ENCODE measurements around the gene ZBTB20.

Gene ZBTB20

DNA sequence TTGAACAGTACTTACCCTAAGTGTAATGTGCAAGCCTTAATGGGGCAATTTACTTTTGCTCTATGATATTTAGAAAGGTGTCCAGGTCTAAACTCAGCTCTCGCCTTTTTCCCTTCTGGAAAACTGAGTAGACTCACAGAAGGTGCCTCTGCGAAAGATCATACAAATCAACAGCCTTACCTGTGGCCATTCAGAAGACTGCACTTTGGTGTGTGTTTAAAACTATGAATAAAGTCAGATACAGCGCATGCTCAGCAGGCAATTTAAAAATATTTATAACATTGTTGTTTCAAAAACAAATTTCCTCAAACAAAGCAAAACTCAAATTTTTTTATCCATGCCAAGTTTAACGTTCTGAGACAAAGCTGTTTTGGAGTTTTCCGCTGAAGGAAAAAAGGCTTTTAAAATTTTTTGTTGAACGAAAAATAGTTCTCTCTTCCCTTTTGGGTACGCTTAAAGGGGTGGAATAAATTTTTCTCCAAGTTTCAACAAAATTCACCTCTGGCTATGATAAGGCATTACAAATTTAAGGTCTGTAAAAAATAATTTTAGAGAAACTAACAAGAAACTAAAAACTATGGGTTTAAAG lies 697.0 kb downstream of the ZBTB20 start:
- no peak overlapping the region for H3K4me3 ChIP-seq (ENCODE audit: low read depth, low read length)
- DNase-seq (ENCODE audit: low read depth) = no peak
- TF ChIP-seq, protein P1, sequence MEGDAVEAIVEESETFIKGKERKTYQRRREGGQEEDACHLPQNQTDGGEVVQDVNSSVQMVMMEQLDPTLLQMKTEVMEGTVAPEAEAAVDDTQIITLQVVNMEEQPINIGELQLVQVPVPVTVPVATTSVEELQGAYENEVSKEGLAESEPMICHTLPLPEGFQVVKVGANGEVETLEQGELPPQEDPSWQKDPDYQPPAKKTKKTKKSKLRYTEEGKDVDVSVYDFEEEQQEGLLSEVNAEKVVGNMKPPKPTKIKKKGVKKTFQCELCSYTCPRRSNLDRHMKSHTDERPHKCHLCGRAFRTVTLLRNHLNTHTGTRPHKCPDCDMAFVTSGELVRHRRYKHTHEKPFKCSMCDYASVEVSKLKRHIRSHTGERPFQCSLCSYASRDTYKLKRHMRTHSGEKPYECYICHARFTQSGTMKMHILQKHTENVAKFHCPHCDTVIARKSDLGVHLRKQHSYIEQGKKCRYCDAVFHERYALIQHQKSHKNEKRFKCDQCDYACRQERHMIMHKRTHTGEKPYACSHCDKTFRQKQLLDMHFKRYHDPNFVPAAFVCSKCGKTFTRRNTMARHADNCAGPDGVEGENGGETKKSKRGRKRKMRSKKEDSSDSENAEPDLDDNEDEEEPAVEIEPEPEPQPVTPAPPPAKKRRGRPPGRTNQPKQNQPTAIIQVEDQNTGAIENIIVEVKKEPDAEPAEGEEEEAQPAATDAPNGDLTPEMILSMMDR (conservative IDR thresholded peaks at IDR 0.05; ENCODE audit: low read depth, low read length) = no peak

DNA sequence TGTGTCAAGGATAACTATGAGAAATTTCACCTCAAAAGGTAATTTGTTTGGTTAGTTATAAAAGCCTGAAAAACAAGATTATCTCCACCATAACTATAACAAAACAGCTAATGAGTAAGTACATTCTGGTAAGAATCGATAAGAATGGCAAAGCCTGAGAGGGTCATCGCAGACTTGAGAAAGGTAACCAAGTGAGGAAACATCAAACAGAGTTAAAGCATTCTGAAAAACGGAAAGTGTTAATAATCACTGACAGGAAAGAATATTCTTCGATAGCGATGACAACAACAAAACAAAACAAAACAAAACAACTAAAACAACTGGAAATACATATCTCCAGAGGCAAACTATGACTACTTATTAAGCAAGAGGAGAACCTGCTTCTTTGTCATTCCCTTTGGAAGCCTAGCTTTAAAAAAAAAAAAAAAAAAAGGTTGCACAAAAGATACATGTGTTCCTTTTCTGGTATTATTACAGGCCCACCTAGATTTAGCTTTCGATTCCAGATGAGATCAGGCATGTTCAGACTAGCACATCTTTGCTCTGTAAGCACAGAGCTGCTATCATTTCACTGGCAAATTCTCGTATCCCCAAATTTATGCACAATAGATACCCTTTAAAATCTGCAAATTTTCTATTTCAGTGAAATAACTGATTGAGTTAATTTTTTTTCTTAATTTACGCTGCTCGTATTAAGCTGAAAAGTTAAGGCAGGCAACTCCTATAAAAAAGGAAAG lies 697.6 kb downstream of the ZBTB20 start:
- DNase-seq (ENCODE audit: low read depth) = no peak
- TF ChIP-seq, protein P1 (conservative IDR thresholded peaks at IDR 0.05; ENCODE audit: low read depth, low read length) = no peak
- H3K4me3 ChIP-seq (ENCODE audit: low read depth, low read length) = no peak overlapping the region

DNA sequence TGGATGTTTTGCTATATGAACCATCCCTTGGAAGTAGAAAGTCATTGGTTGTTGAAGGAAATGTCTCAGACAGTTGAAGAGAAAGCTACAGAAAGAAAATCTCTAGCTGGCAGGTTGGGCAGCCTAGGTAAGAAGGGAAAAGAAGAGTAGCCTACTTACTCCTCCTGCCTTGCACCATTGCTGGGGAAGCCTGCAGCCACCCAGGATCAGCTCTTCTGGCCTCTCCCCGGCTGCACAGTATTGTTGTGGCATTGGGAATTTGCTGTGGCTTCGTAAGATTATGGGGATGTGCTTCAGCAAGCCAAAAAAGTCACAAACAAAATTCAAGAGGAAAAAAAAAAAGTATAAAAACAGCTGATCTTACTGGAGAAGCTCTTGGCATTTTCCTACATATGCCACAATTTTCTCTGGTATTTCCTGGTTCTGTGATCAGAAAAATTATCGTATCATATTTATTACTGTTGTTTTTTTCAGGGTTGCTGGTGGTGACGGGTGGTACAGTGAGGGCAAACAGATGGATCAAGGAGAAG lies 699.1 kb downstream of the ZBTB20 start:
- TF ChIP-seq, protein P1 (conservative IDR thresholded peaks at IDR 0.05; ENCODE audit: low read depth, low read length) = no peak
- DNase-seq (ENCODE audit: low read depth) = no peak
- no peak overlapping the region for H3K4me3 ChIP-seq (ENCODE audit: low read depth, low read length)

DNA sequence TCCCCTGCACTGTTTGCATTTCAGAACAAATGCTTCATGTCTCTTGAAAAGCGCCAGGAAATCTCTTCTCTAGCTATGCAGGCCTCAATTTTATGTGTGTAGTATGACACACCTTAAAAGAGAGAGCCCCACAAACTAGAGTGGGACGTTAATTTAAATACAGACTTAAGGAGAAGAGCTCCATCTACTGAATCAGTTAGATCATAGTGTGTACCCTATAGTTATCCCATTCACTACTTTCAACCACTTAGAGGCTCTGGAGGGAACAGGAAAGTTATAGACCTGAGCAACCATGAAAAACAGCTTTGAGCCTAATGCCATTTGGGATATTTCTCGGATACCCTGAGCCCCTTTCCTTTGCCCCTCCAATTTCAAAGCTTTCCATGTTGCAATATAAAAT lies 699.5 kb downstream of the ZBTB20 start:
- peak; percentile 41 for DNase-seq (ENCODE audit: low read depth)
- H3K4me3 ChIP-seq (ENCODE audit: low read depth, low read length) = no peak overlapping the region
- TF ChIP-seq, protein P1 (conservative IDR thresholded peaks at IDR 0.05; ENCODE audit: low read depth, low read length) = no peak

DNA sequence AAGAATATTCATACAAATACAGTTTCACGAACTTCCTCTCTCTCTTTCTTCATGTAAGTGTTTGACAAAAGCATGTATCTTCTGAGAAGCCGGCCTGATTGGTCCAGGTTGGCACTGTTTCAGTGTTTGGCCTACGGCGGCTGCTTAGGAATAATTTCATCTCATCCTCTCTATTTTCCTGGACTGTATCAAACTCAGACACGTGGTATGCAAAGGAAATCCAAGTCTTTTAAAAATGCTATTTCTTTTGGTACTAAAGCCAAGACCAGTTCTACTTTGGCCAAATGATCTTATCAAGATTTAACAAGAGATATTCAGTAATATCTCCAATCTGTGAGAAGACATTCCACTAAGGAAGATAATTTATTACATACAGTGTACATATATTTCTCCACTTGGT lies 700.5 kb downstream of the ZBTB20 start:
- no peak overlapping the region for H3K4me3 ChIP-seq (ENCODE audit: low read depth, low read length)
- DNase-seq (ENCODE audit: low read depth) = no peak
- TF ChIP-seq, protein P1 (conservative IDR thresholded peaks at IDR 0.05; ENCODE audit: low read depth, low read length) = no peak

DNA sequence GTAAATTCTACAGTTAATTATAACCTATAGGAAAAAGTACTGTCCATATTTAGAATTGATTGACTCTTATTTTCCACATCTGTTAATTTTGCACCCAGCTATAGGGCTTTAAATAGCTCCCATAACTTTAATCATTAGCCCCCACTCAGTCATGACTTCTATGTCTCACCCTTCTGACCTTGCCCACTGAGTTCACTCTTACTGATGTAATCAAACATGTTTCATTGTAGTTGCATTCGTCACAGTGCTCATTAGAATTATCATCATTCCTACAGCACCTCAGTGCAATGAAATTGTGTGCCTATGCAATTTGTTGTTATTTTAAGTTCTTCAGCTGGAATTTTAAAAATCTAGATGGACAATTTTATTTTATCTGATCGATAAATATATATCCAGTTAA lies 701.9 kb downstream of the ZBTB20 start:
- no peak for DNase-seq (ENCODE audit: low read depth)

More for the DNA sequence above, 701.9 kb downstream of the ZBTB20 start:
- TF ChIP-seq, protein P1 (conservative IDR thresholded peaks at IDR 0.05; ENCODE audit: low read depth, low read length) = no peak
- H3K4me3 ChIP-seq (ENCODE audit: low read depth, low read length) = no peak overlapping the region
